Erythroblast (primary cell): ENCODE measurements around the gene PPP4R1.
"Not testable (repeated sequence)": the region's sequence is repeated elsewhere in the genome, so short reads cannot be mapped to it uniquely, and the experiment has no call there.

Experiments
- DNase-seq, 2 experiments: peaks; one replicate each; lab custom pipeline; 2025; lab: John Stamatoyannopoulos, UW
- GATA1 ChIP-seq: IDR thresholded peaks from 2 replicates; pipeline ENCODE4 v1.6.1; 2011; ENCODE audit warnings: low read depth, mild to moderate bottlenecking, control low read depth, low read length, moderate library complexity
- POLR2A ChIP-seq: IDR thresholded peaks from 2 replicates; pipeline ENCODE4 v1.6.1; 2011; ENCODE audit warnings: mild to moderate bottlenecking, low read length

PPP4R1 gene

GRCh38 chr18:9614401-9615279 lies at the start of gene PPP4R1:
Gene PPP4R1, minus strand, starts transcription at chr18:9614559. Its CDS starts 75 bp downstream, at chr18:9614484.
- TF ChIP-seq GATA1, result no peak
- peak; percentile 29 for TF ChIP-seq POLR2A
- DNase-seq, result peak; percentile 83 to 88

GRCh38 chr18:9663377-9663776 lies 49.0 kb upstream of the PPP4R1 start:
- TF ChIP-seq POLR2A (no peak), GATA1 (no peak)
- no peak for DNase-seq

- no peak for TF ChIP-seq POLR2A
- TF ChIP-seq GATA1, result no peak
- DNase-seq, result no peak
Observed at GRCh38 chr18:9661564-9661963, 47.2 kb upstream of the PPP4R1 start.

GRCh38 chr18:9659499-9660375 lies 45.4 kb upstream of the PPP4R1 start:
- no peak for DNase-seq
- TF ChIP-seq POLR2A (no peak), GATA1 (no peak)

GRCh38 chr18:9658087-9658641 lies 43.8 kb upstream of the PPP4R1 start:
- no peak for DNase-seq
- TF ChIP-seq GATA1 (no peak), POLR2A (no peak)

- TF ChIP-seq POLR2A (no peak), GATA1 (no peak)
- no peak for DNase-seq
Observed at GRCh38 chr18:9655232-9655767, 40.9 kb upstream of the PPP4R1 start.

GRCh38 chr18:9653390-9653789 lies 39.0 kb upstream of the PPP4R1 start:
- no peak for DNase-seq

GRCh38 chr18:9649164-9649540 lies 34.8 kb upstream of the PPP4R1 start:
- DNase-seq, result no peak
- TF ChIP-seq GATA1 (no peak), POLR2A (no peak)

More at GRCh38 chr18:9653390-9653789, 39.0 kb upstream of the PPP4R1 start:
- TF ChIP-seq POLR2A (no peak), GATA1 (no peak)

- no peak for DNase-seq
- TF ChIP-seq POLR2A (no peak), GATA1 (no peak)
Observed at GRCh38 chr18:9648431-9649163, 34.2 kb upstream of the PPP4R1 start.

GRCh38 chr18:9647496-9648323 lies 33.4 kb upstream of the PPP4R1 start:
- DNase-seq, result no peak

GRCh38 chr18:9643549-9643948 lies 29.2 kb upstream of the PPP4R1 start:
- TF ChIP-seq POLR2A, result no peak
- TF ChIP-seq GATA1, result no peak
- no peak for DNase-seq

More at GRCh38 chr18:9647496-9648323, 33.4 kb upstream of the PPP4R1 start:
- TF ChIP-seq GATA1 (no peak), POLR2A (no peak)

GRCh38 chr18:9642799-9643462 lies 28.6 kb upstream of the PPP4R1 start:
- no peak for TF ChIP-seq GATA1
- no peak for TF ChIP-seq POLR2A
- DNase-seq, result no peak

GRCh38 chr18:9641081-9641480 lies 26.7 kb upstream of the PPP4R1 start:
- DNase-seq, result not testable (repeated sequence)
